Neural progenitor cell (in vitro differentiated cells): ENCODE data around the gene GASK1A. TPM values are rescaled to one million over a fixed set of nuclear protein-coding genes. Genes with fewer than 3 reads are reported as not detected.

Source experiments
- DNase-seq: peaks from one replicate; pipeline ENCODE4 v3.0.0-alpha.2; 2016; ENCODE audit warnings: low spot score
- H2AFZ ChIP-seq: fragments of 200-600 bp; sonication (generic); replicated peaks from 2 replicates; pipeline ENCODE4 v1.6.1; 2016; ENCODE audit warnings: antibody characterized with exemption
- H3F3A ChIP-seq: fragments of 200-600 bp; sonication (generic); 2 replicates; pipeline ENCODE4 v1.6.1; 2016; ENCODE audit warnings: antibody characterized with exemption, low read depth
- H3K27ac ChIP-seq: fragments of 200-600 bp; sonication (generic); 2 replicates; pipeline ENCODE4 v1.5.1; 2016; ENCODE audit warnings: mild to moderate bottlenecking
- H3K27me3 ChIP-seq: fragments of 200-600 bp; sonication (generic); 2 replicates; pipeline ENCODE4 v1.6.1; 2016; ENCODE audit warnings: mild to moderate bottlenecking, moderate library complexity
- H3K36me3 ChIP-seq: fragments of 200-600 bp; sonication (generic); 2 replicates; pipeline ENCODE4 v1.5.1; 2016
- H3K4me1 ChIP-seq: fragments of 200-600 bp; sonication (generic); 2 replicates; pipeline ENCODE4 v1.6.1; 2016; ENCODE audit warnings: mixed run types
- H3K4me2 ChIP-seq: fragments of 200-600 bp; sonication (generic); 2 replicates; pipeline ENCODE4 v1.6.1; 2016
- H3K4me3 ChIP-seq: fragments of 200-600 bp; sonication (generic); 2 replicates; pipeline ENCODE4 v1.5.1; 2016
- H3K79me2 ChIP-seq: fragments of 200-600 bp; sonication (generic); 2 replicates; pipeline ENCODE4 v1.6.1; 2016; ENCODE audit warnings: low read depth
- H3K9ac ChIP-seq: fragments of 200-600 bp; sonication (generic); 2 replicates; pipeline ENCODE4 v1.6.1; 2016
- H3K9me3 ChIP-seq: fragments of 200-600 bp; sonication (generic); 2 replicates; pipeline ENCODE4 v1.5.1; 2016; ENCODE audit warnings: low read depth
- H4K20me1 ChIP-seq: fragments of 200-600 bp; sonication (generic); 2 replicates; pipeline ENCODE4 v1.6.1; 2016; ENCODE audit warnings: low read depth
- H3K27ac Mint-ChIP-seq: 3 replicates; pipeline ENCODE4 v1.8.0; 2021; ENCODE audit warnings: mixed read lengths
- H3K27me3 Mint-ChIP-seq: 2 replicates; pipeline ENCODE4 v1.8.0; 2022; ENCODE audit warnings: low read depth, mild to moderate bottlenecking, inconsistent platforms, moderate library complexity, mixed read lengths; ENCODE audit not compliant: insufficient read depth
- H3K36me3 Mint-ChIP-seq: 3 replicates; pipeline ENCODE4 v1.8.0; 2021; ENCODE audit warnings: mixed read lengths
- H3K4me1 Mint-ChIP-seq: 3 replicates; pipeline ENCODE4 v1.8.0; 2021; ENCODE audit warnings: mixed read lengths
- H3K4me3 Mint-ChIP-seq: 3 replicates; pipeline ENCODE4 v1.8.0; 2021; ENCODE audit warnings: mild to moderate bottlenecking, moderate library complexity, mixed read lengths
- H3K9me3 Mint-ChIP-seq: 3 replicates; pipeline ENCODE4 v1.8.0; 2020; ENCODE audit warnings: mixed read lengths
- EZH2 ChIP-seq: fragments of 200-600 bp; sonication (generic); IDR thresholded peaks from 2 replicates; pipeline ENCODE4 v1.6.1; 2017; ENCODE audit warnings: antibody characterized with exemption, mild to moderate bottlenecking, moderate library complexity
- EZH2phosphoT487 ChIP-seq: fragments of 200-600 bp; sonication (generic); IDR thresholded peaks from 2 replicates; pipeline ENCODE4 v1.6.1; 2017; ENCODE audit warnings: antibody characterized with exemption
- total RNA-seq: library from RNA; depleted of rRNA; stranded (reverse); fragments of >200 nt; gene quantifications from 2 replicates; pipeline ENCODE4 v1.2.3, GENCODE V29; 2015; ENCODE audit warnings: low replicate concordance
- TF ChIP-seq, protein P1 (sequence below): fragments of 200-600 bp; sonication (generic); IDR thresholded peaks from 2 replicates; pipeline ENCODE4 v1.5.1; 2017; ENCODE audit warnings: antibody characterized with exemption, mild to moderate bottlenecking

GASK1A gene
- total RNA-seq, 1 donor from 2014 or later: 3.9 TPM

- Histone ChIP-seq H3K27ac (no peak overlapping the region), H3K9me3 (no peaks in the 10 kb centered on the region), H3K9ac (no peak overlapping the region), H2AFZ (no peak overlapping the region), H3K4me2 (no peak overlapping the region), H4K20me1 (peaks cover 9% of the 10 kb centered on the region), H3K79me2 (peaks cover 4% of the 10 kb centered on the region), H3K4me3 (no peak overlapping the region), H3K4me1 (peaks cover 9% of the 10 kb centered on the region), H3K36me3 (no peaks in the 10 kb centered on the region), H3F3A (no peaks in the 10 kb centered on the region), H3K27me3 (no peaks in the 10 kb centered on the region)
- H3K27ac Mint-ChIP-seq: no peak overlapping the region
- no peak overlapping the region for H3K4me3 Mint-ChIP-seq
- TF ChIP-seq EZH2phosphoT487: no peak
- no peak for TF ChIP-seq EZH2
- TF ChIP-seq, protein P1, sequence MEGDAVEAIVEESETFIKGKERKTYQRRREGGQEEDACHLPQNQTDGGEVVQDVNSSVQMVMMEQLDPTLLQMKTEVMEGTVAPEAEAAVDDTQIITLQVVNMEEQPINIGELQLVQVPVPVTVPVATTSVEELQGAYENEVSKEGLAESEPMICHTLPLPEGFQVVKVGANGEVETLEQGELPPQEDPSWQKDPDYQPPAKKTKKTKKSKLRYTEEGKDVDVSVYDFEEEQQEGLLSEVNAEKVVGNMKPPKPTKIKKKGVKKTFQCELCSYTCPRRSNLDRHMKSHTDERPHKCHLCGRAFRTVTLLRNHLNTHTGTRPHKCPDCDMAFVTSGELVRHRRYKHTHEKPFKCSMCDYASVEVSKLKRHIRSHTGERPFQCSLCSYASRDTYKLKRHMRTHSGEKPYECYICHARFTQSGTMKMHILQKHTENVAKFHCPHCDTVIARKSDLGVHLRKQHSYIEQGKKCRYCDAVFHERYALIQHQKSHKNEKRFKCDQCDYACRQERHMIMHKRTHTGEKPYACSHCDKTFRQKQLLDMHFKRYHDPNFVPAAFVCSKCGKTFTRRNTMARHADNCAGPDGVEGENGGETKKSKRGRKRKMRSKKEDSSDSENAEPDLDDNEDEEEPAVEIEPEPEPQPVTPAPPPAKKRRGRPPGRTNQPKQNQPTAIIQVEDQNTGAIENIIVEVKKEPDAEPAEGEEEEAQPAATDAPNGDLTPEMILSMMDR: no peak
- peaks cover 5% of the 10 kb centered on the region for H3K4me1 Mint-ChIP-seq
- H3K9me3 Mint-ChIP-seq: no peaks in the 10 kb centered on the region
- DNase-seq: no peak
- H3K27me3 Mint-ChIP-seq: no peaks in the 10 kb centered on the region
- H3K36me3 Mint-ChIP-seq: peaks cover 6% of the 10 kb centered on the region
These were observed 110.0 kb downstream of the GASK1A start for GRCh38 chr3:43089081-43089480.

- Histone ChIP-seq H3K27ac (no peak overlapping the region), H3K4me3 (no peak overlapping the region)
- DNase-seq: no peak
These were observed 111.1 kb downstream of the GASK1A start for GRCh38 chr3:43090238-43090637.

GRCh38 chr3:43091481-43091880 lies 112.4 kb downstream of the GASK1A start:
- Histone ChIP-seq H3K27me3 (no peaks in the 10 kb centered on the region), H3K4me2 (no peak overlapping the region), H2AFZ (no peak overlapping the region), H3K9me3 (no peaks in the 10 kb centered on the region), H3K4me3 (no peak overlapping the region), H3K4me1 (peaks cover 22% of the 10 kb centered on the region), H3F3A (no peaks in the 10 kb centered on the region), H3K27ac (no peak overlapping the region), H3K79me2 (peaks cover 8% of the 10 kb centered on the region), H3K9ac (no peak overlapping the region), H3K36me3 (no peaks in the 10 kb centered on the region), H4K20me1 (peaks cover 18% of the 10 kb centered on the region)
- H3K36me3 Mint-ChIP-seq: peaks cover 2% of the 10 kb centered on the region
- H3K27ac Mint-ChIP-seq: no peak overlapping the region
- no peak overlapping the region for H3K4me3 Mint-ChIP-seq
- no peak for DNase-seq
- no peaks in the 10 kb centered on the region for H3K9me3 Mint-ChIP-seq
- H3K4me1 Mint-ChIP-seq: peaks cover 11% of the 10 kb centered on the region
- H3K27me3 Mint-ChIP-seq: no peaks in the 10 kb centered on the region
- TF ChIP-seq EZH2phosphoT487: no peak
- no peak for TF ChIP-seq EZH2
- TF ChIP-seq, protein P1: no peak

More at GRCh38 chr3:43090238-43090637, 111.1 kb downstream of the GASK1A start:
- Histone ChIP-seq H3K79me2 (peaks cover 8% of the 10 kb centered on the region), H3K27me3 (no peaks in the 10 kb centered on the region), H3K9ac (no peak overlapping the region), H3F3A (no peaks in the 10 kb centered on the region), H3K36me3 (no peaks in the 10 kb centered on the region), H4K20me1 (peaks cover 18% of the 10 kb centered on the region), H3K9me3 (no peaks in the 10 kb centered on the region), H3K4me2 (no peak overlapping the region), H3K4me1 (peaks cover 20% of the 10 kb centered on the region), H2AFZ (no peak overlapping the region)
- Mint-ChIP-seq H3K4me3 (no peak overlapping the region), H3K9me3 (no peaks in the 10 kb centered on the region), H3K27me3 (no peaks in the 10 kb centered on the region), H3K27ac (no peak overlapping the region), H3K36me3 (peaks cover 5% of the 10 kb centered on the region), H3K4me1 (peaks cover 11% of the 10 kb centered on the region)
- TF ChIP-seq EZH2phosphoT487 (no peak), EZH2 (no peak)
- TF ChIP-seq, protein P1: no peak
